Endometrial microvascular endothelial cells (primary cell): Measurements from ENCODE around the gene NET1. TPM values are rescaled to one million over a fixed set of nuclear protein-coding genes. Genes with fewer than 3 reads are reported as not detected.
"Not testable (repeated sequence)": the region's sequence is repeated elsewhere in the genome, so short reads cannot be mapped to it uniquely, and the experiment has no call there.

ENCODE experiments used
- in situ Hi-C: cut with HindIII; loops from 2 replicates; pipeline ENCODE4 v1.10.0; 2017; ENCODE audit warnings: low sequenced_read_pairs, low pct_unique_long_range_greater_than_20kb; ENCODE audit errors: inconsistent ontology term
- total RNA-seq: library from RNA; depleted of rRNA; stranded (reverse); fragments of >200 nt; gene quantifications from one replicate; pipeline ENCODE4 v1.2.3, GENCODE V29; 2015; ENCODE audit errors: inconsistent ontology term

Gene NET1
- total RNA-seq, 1 donor from 2014 or later = 41.0 TPM

DNA sequence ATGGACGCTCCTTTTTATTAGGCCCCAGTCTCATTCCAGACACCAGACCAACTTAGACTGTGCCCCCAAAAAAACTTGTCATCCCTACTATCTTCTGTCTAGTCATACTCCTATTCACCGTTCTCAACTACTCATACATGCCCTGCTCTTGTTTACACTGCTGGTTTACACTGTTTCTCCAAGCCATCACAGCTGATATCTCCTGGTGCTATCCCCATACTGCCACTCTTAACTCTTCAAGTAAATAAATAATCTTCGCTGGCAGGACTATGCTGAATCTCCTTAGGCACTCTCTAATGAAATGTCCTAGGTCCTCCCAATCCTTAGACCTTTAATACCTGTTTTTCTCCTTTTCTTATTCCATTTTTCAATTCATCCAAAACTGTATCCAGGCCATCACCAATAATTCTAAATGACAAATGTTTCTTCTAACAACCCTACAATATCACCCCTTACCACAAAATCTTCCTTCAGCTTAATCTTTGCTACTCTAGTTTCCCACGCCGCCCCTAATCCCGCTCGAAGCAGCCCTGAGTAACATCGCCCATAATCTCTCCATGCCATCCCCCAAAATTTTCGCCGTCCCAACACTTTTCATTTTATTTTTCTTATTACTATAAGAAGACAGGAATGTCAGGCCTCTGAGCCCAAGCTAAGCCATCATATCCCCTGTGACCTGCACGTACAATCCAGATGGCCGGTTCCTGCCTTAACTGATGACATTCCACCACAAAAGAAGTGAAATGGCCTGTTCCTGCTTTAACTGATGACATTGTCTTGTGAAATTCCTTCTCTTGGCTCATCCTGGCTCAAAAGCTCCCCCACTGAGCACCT is 63.8 kb downstream of the NET1 start:
- in situ Hi-C loops = not testable (repeated sequence)

DNA sequence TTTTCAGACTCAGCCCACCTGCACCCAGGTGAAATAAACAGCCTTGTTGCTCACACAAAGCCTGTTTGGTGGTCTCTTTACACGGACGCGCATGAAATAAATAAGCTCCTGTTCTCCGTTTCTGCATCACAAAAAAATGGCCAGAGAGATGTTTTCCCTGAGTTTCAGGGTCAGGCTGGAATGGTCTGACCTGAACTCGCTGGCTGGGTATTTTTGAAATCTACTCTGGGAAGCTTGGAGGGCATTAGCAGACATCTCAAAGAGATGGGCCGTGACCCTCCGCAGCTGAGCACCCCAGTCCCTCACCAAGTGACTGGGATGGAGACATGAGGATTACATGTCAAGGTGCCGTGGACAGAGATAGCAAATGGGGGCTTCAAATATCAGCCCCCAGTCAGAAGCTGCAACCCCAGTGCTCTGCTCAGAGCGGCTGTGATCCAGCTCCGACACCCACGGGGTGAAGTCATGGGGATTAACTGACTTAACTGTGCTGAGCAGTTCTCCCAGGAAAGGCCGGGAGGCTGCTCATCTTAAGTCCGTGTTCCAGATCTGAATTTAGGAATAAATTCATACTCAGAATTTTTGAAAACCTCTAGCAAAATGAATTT is 64.7 kb downstream of the NET1 start:
- in situ Hi-C loops = no loop called here

DNA sequence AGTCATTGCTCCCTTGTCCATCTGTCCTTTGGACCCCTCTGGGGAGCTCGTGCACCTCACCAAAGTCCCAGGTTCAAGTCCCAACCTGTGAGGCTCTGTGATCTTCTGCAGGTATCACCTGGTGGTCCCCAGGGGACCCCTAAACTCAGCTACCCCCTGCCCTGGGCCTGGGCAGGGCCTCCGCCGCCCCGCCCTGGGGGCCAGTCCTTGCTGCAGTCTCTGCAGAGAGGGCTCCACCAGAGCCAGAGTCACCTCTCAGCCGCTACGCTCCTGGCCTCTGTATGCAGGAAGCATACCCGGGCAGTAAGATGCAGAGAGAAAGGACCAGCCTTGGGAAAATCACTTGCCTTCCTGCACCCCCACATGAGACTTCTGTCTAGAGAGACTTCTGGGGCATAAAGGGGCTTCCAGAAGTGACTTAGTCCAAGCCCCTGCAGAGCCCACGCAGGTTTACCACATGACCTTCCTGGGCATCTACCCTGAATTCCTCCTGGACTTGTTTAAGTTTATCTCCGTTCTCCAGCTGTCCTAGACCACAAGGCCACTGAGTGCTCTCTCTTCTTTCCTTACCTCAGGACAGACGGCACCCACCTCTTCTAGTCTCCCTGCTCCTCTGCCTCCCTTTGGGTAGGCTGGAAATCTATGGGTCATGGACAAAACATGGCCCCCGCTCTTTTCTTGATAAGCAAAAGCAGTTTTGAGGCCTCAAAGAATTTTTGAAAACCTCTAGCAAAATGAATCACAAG is 65.8 kb downstream of the NET1 start:
- in situ Hi-C loops = no loop called here

DNA sequence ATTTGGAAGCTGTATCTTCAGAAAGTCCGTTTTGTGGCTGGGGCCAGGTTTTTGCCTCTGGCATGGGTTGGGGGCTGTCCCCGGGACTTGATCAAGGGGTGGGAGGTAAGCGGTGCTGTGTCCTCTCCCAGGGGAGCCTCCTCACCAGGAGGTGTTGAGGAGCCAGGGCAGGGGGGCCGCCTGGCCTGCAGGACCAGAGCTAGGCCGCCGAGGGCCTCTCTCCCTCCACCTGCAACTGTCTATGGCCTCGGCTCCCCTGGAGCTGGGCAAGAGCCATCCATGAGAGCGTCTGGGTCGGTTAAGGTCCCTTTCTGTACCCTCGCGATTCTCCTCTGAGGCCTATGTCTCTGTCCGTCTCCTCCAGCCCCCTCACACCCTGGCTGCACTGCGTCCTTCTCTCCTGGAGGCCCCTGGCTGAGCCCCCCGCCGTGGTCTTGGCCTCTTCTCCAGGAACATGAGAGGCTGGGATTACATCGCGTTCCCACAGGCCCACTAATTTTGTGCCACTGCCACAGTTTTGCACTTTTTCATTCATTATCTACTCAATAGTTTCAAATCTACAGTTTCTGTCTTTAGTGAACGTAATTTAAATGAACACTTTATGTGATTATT is 66.4 kb downstream of the NET1 start:
- in situ Hi-C loops = no loop called here

DNA sequence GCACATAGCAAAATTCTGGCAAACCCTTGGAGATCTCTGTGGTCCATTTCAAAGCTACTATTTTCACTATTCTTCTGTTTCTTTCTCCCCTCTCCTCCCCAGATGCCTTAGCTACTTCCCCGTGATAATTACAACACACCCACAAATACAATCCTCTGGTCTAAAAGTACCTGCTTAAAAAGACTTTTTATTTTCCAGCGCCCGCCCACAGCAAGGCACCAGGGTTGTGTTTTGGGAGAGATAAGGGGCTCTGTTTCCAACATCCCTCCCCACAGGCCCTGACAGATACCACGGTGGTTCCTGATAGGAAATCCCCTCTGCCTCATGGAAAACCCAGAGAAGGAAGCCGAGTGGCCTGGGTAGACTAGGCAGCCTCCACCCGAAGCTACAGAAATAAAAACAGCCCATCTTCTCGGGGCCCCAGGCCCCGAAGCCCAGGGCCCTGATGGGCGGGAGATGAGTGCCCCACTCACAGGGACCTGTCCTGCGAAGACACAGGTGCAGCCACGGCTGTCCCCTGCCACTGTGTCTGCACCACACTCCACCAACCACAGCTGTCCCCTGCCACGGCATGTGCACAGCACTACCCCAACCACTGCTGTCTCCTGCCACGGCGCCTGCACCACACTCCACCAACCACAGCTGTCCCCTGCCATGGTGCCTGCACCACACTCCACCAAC is 67.3 kb downstream of the NET1 start:
- in situ Hi-C loops = no loop called here

DNA sequence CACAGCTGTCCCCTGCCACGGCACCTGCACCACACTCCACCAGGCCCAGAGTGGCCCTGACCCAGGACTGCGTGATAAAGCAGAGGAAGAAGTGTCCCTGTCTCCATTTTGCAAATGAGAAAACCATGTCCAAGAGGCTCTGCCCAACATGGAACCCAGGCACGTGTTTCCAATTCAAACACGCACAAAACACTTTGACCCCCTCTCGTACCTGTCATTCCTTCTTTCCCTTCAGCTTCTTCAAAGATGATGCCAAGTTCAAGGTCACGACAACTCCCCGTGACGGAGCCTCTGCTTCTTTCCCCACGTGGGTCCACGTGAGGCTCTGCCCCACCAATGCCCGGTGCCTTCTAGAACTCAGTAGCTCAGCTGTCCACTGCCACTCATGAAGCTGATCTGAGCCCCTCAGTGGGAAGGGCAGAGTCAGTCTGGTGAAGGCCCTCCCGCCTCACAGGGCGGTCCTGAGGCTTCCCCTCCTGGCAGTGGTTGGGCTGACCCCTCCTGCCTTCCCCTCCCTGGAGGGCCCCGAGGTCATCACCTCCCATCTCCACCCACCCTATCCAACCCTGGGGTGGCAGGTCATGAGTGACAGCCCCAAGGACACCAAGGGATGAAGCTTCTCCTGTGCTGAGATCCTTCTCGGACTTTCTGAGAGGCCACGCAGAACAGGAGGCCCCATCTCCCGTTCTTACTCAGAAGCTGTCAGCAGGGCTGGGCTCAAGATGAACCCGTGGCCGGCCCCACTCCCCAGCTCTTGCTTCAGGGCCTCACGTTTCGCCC is 68.0 kb downstream of the NET1 start:
- in situ Hi-C loops = no loop called here

DNA sequence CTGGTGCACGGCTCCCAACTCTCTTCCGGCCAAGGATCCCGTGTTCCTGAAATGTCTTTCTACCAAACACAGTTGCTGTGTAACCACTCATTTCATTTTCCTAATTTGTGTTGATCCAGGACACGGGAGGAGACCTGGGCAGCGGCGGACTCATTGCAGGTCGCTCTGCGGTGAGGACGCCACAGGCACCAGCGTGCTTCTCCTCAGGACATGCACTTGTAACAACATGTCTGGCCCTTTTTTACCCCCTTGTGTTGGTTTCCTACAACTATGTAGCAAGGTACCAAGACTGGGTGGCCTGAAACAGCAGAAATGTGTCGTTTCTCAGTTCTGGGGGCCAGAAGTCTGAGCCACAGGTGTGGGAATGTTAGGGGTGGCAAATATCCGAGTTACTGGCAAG is 68.8 kb downstream of the NET1 start:
- in situ Hi-C loops = no loop called here

DNA sequence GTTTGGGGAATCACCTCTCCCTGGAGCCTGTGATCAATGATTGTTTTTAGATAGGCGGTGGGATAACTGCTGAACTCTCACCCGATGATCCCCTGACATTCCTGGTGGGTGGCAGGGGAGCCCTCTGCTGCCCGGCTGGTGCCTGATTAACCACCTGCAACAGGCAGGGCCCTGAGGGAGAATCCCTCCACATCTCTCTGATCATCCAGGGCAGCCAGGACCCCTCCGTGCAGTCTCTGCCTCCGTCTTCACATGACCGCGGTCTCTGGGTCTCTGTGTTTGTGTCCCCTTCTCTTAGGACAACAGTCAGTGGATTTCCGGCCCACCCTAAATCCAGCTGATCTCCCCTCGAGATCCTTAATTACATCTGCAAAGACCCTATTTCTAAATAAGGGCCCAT is 69.7 kb downstream of the NET1 start:
- in situ Hi-C loops = no loop called here

DNA sequence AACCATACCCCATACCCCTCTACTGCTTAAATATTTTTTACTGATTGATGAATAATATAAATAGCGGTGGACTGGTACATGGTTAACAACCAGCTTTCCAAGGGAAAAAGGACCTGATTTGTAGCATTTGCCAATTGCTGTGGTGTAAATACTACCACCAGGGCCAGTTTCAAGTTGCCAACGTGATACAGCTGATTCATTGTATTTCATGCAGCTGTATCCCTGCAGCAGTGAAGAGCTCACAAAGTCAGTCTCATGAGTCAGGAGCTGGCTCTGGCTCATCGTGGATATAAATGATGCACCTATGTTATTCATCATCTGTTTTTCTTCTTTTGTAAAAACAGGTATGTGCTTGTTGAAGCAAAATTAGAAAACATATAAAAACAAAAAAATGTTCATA is 71.8 kb downstream of the NET1 start:
- in situ Hi-C loops = no loop called here

DNA sequence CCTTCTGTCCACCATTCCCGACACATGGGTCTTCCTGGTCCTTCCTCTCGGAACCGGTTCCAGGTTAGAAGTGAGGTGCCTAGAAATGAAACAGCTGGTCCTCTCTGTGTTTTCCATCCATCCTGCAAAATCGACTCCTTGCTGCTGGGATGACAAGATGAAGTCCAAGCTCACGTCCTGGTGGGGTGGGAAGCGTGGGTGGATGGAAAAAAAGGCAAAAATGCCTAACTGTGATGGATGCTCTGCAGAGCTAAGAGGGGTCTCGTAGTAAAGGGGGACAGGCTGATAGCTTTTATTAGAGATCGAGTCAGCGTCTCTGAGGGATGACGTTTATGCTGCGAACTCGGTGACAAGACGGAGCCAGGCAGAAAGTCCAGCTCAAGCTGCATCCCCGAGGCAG is 72.9 kb downstream of the NET1 start:
- in situ Hi-C loops = no loop called here

DNA sequence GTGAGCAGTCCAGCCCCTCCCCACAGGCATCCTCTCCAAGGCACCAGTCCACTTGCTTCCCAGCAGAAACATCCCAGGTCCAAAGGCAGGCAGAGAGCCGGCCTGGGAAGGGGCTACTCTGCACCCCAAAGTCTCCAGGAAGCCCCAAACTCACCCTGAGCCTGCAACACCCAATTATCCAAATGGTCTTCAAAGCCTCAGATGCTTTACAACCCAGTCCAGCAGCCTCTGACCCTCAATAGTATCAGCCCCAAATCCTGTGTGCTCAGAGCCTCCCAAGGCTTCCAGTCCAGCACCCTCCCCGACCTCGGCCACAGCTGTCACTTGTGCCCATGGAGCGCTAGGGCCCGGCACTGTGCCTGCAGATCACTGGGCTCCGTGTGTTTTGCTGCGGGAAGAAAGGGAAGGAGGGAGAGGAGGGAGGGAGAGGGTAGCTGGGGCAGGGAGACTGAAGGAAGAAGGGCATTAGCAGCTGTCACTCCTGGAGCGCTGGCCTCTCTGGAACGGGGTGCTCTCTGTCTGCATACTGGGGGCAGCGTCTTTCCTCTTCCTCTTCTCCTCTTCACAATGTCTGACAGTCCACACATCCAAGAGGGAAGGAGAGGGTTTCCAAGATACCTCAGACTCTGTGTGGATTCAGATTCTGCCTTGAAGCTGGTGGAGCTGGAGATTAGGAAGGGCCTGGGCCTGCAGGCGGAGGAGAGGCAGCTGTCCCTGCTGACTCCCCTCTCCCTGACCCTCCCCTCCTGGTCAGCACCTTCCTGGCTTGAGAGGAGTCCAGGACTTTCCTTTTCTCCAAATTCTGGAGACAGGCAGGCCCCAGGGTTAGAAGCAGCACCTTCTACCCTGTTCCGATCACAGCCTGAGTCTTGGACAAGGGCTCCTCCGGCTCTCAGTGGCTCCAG is 73.8 kb downstream of the NET1 start:
- in situ Hi-C loops = no loop called here

DNA sequence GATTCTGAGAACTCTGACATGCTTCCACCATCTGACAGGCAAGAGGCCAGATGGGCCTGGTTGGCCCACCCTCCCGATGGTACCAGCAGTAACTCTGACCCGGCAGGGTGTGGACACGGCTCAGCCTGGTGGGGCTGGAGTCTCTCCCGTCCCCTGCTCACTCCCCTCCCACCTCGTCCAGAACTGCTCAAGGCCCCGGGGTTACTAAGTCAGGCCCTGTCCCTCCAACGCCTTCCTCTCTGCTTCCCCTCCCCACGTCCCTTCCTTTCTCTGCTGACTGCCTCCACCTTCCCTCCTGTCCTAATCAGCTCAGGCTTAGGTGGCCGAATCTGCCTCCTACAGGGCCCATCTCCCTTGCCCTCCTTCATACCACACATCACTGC is 74.5 kb downstream of the NET1 start:
- in situ Hi-C loops = no loop called here

DNA sequence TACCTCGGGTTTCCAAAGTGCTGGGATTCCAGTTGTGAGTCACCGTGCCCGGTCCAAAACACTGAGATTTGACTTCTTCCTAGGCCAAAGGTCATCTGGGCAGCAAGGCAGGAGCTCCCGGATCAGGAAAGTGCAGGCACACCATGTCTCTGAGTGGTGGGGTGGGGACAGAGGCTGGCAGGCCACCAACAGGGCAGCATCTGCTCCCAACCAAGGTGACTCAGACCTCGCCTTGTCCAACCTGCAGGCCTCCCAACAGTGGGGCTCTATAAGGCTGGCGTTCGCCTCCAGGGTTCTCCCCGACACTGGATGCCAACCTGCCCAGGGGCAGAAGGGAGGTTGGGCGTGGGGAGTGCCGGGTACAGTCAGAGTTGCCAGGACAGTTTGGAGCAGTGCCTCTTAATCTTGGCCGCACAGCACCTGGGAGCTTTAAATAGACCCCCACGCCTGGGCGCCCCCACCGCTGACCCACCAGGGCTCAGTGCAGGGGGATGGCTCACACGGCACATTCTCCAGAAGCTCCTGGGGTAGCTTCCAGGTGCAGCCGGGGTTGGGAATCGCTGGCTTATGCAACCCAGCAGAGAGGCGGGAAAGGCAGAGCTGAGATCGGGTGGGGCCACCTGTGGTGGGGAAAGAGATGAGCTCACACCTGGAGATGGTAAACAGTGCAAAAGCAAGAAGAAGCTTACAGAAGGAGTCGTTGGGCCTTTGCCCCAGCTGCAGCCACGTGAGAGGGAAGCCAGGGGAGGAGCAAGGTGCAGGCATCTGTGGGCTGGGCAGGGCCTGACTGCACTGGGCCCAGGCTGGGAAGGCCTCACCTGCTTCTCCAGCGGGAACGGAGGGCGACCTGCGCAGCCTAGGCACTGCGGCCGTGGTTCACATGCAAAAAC is 76.2 kb downstream of the NET1 start:
- in situ Hi-C loops = no loop called here

DNA sequence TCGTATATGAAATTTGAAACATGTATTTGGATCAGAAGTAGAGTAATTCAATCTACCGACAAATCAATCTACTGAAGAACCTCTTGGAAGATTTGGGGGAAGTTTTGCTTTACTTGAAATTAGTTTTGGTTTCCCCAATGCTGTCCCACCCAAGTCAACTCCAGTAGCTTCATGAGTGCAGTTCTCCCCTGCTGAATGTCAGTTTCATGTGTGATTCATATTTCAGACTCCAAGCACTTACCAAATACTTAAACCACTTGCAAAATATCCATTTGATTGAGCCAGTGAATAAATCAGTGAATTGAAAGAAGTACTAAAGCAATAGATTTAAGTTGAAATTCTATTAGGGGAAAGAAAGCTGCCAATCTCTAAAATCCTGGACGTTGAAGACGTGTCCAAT is 77.7 kb downstream of the NET1 start:
- in situ Hi-C loops = no loop called here

DNA sequence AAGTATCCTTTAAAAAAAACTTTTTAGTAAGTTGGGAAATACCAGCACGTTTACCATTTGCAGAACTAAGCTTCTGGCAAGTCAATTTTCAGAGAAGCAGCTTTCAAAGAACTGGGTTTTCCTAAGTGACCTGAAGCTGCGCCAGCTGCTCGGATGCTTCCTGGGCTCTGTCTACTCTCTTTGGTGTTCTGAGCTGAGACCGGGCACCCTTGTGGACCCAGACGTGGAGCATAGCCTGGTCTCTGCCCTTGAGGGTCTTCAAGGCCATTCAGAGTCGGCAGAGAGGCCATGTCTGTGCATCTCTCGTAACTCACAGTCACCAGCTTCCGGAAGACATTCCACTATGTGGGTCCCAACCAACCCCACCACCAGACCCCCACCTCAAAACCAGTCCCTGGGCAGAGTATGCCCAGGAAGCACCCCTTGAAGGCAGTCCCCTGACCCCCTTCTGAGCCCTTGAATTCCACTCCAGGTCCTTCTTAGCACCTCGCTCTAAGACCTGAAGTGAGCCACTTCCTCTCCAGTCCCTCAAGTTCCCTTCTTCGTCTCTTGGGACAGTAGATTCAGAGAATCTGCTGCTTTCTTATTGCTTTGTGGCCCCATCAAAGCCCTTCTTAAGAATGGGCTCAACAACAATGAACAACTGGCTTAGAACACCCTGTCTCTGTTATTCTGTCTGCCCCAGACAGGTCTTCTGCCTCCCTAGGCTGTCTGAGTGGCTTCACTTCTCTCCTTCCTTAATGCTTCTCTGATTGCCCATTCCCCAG is 78.5 kb downstream of the NET1 start:
- in situ Hi-C loops = no loop called here

DNA sequence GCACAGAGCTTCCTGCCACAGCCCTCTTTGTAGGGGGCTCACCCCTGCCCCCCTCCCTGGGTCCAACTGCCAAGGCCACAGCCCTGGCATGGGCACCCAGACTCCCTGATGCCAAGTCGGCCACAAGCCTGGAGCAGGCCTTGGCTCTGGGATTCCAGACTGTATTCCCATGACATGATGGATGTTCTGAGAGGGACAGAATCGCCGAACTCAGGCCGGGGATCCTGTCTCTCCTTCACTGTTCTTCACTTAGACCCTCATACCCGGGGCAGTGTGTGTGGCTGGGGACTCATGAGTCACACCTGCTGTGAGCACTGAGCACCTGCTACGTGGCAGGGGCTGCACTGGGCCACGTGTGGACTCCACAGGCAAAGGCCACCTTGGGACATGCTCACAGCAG is 79.1 kb downstream of the NET1 start:
- in situ Hi-C loops = no loop called here
